Hematopoietic multipotent progenitor cell treated with erythropoietin and hydrocortisone succinate and interleukin-3 and kit ligand, for 4 days (in vitro differentiated cells): Measurements from ENCODE around the gene MCM6.
A peak's percentile ranks its signal among the peaks of the same experiment; 100 is the strongest.

Experiments
- DNase-seq: peaks from one replicate; pipeline ENCODE4 v3.0.0-alpha.2; 2015

MCM6 gene

DNA sequence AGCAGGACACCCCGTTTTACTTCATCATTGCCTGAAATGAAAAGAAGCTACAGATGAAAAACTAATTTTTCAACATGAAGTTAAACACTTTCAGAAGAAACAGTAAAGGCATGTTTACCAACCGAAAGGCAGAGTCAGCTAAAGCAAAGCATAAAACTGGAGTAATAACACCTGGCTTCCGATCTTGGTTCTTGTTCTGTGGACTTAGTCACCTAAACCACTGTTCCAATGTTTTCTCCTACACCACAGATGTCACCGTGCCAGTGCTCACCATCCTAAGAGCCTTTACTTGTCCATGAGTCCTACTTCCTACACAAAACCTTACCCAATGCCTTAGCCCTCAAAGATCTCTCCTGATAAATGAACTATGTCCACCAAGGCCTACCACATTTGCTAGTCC is 13.5 kb downstream of the MCM6 start:
- no peak for DNase-seq

DNA sequence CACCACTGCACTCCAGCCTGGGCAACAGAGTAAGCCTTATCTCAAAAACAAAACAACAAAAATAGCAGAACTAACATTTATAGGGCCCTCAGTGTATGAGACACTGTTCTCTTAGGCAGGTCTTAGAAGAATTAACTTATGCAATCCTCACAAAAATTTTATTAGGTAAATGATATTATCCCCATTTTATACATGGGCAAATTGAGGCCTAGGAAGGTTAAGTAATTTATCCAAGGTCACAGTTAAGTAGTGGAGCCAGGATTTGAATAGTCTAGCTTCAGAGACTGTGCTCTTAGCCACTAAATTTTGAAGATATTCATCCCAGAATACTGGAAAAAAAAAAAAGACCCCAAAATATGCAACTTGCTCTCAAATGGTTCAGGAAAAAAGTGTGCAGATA is 22.8 kb downstream of the MCM6 start:
- no peak for DNase-seq

DNA sequence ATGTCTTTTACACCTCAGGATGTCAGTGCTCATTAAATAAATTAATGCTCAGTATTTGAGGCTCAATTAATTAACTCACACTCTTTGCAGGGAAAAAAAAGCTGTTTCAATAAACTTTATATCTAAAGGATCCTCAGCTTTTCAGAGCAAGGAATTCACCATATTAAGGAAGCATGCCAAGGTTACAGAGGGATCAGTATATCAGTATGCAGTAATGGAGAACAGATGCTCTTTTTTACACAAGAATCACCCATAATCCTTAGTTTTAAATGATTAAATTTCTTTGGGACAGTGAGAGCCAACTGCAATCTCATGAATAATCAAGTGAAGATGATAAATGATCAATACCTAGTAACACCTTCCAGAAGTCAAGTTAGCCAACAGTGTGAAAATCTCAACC is 24.4 kb downstream of the MCM6 start:
- no peak for DNase-seq

DNA sequence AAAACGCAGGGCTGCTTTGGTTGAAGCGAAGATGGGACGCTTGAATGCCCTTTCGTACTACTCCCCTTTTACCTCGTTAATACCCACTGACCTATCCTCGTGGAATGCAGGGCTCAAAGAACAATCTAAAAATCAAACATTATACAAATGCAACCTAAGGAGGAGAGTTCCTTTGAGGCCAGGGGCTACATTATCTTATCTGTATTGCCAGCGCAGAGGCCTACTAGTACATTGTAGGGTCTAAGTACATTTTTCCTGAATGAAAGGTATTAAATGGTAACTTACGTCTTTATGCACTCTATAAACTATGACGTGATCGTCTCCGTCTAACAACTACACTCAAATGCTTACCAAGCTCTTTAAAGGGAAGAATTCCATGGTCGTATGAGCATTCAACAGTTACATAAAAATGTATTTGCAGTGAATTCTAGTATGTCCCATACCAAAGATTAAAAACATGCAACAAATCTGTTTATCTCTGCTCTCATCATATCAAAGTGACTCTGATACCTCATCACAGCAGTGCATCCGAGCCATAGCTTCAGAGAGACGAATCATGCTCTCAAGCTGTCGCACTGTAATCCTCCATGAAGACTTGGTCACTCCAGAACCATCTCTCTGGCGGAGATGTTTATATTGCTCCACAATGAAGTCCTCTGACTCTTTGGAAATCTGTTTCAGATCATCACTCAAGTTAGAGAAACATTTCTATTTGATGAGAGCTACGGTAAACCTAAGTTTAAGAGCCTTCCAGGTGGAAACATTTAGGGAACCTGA is 25.2 kb downstream of the MCM6 start:
- no peak for DNase-seq

- no peak for DNase-seq
Measured at GRCh38 chr2:135849087-135849486, 27.2 kb downstream of the MCM6 start.

- no peak for DNase-seq
Measured at GRCh38 chr2:135845997-135846396, 30.2 kb downstream of the MCM6 start.

GRCh38 chr2:135845257-135845656 is 31.0 kb downstream of the MCM6 start:
- no peak for DNase-seq

DNA sequence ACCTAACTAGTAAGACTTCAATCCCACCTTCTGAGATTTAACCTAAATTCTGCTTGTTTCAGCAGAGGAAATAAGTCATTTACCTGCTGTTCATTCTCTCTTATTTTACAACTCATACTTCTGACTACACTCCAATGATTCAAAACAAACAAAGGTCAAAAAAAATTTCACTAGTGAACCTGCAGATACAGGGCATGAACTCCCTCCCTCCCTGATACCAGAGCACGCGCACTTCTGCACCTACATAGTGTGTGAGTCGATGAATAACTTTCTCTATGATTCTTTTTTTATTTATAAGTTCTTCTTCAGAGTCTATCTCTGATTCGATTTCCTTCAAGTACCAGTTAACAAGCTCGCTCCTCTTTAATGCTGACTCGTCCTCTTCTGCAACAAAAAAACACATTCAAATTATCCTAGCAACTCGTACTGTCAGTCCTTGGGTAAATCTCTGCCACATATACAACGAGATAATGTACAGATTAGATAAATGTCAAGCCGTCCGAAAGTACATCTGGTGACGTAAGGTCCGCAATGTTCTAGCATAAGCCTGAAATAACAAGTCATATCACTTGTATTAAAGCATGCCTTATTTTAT is 31.8 kb downstream of the MCM6 start:
- no peak for DNase-seq

- DNase-seq, result no peak
Measured at GRCh38 chr2:135843671-135844070, 32.6 kb downstream of the MCM6 start.

DNA sequence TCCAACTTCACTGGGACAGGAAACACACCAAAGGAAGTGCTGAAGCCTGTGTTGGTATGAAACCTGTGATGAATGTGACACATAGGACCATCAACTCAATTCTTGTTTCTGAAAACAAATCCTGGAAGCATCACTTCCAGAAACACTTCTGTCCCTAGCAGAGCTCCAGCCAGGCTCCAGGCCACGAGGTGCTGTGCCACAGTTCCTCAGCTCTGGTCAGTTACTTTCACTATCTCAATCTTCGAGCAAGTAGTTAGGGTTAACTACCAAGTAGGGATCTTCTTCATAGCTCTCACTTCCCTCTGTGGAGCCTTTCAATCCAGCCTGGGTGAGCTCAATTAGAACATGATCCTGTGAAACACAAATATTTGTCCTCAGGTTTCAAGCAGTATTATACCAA is 35.6 kb downstream of the MCM6 start:
- no peak for DNase-seq

- DNase-seq, result no peak
Measured at GRCh38 chr2:135839713-135840112, 36.5 kb downstream of the MCM6 start.

- DNase-seq, result no peak
Measured at GRCh38 chr2:135838502-135838901, 37.7 kb downstream of the MCM6 start.

- no peak for DNase-seq
Measured at GRCh38 chr2:135836596-135837270, 39.5 kb downstream of the MCM6 start, which contains the start of gene LCT. TSS of gene LCT (minus strand) at chr2:135837184. CDS start at chr2:135837169, 15 bp downstream.

- DNase-seq, result no peak
Measured at GRCh38 chr2:135832891-135833290, 43.4 kb downstream of the MCM6 start.

GRCh38 chr2:135831180-135831812 is 44.9 kb downstream of the MCM6 start:
- no peak for DNase-seq

GRCh38 chr2:135829378-135830135 is 46.7 kb downstream of the MCM6 start:
- DNase-seq, result no peak

DNA sequence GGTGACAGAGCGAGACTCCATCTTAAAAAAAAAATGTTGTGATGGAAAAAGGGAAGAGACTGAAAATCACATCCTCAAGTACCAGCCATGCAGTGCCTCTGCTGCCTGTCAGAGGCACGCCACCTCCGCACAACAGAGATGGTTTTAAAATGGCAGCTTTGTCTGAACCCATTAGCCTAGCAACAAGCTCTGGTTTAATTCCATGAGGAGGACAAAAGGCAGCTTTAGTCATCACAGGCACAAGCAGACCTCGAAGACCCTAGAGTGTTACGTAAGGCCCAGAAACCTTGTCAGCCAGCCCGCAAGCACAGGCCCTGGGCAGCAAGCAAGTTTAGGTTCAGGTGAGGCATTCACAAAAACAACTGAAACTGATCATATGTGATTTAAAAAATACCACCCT is 49.7 kb downstream of the MCM6 start:
- no peak for DNase-seq

- peak; percentile 26 for DNase-seq
Measured at GRCh38 chr2:135825550-135826176, 50.6 kb downstream of the MCM6 start.

DNA sequence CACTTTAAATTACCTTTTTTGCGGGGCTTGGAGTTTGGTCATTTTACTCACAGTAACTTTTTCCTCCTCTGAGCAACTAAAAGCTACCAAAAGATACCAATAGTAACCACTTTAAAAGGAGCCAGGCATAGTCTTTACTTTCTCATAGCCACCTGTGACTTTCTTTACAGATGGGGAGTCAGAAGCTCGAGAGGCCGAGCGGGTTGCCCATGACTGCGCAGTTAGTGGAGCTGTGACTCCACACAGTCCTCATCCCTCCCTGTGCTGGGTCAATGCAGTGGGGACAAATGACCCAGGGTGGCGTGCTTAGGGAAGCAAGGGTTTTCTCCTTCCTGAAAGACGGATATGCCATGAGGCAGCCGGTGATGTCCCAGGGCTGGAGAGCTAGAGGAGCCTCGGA is 51.1 kb downstream of the MCM6 start:
- DNase-seq, result no peak

DNA sequence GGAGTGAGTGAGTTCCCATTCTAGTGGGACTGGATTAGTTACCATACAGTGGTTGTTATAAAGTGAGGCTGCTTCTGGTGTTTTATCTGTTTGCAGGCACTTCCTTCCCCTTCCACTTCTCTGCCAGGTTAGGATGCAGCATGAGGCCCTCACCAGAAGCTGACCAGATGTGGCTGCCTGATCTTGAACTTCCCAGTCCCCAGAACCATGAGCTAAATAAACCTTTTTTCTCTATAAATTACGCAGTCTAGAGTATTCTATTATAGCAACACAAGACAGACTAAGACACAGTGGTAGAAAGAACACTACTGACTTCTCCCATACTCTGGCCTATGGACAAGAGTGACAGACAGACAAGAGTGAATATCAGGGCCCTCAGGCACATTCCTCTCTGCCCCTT is 53.4 kb downstream of the MCM6 start:
- peak; percentile 28 for DNase-seq

DNA sequence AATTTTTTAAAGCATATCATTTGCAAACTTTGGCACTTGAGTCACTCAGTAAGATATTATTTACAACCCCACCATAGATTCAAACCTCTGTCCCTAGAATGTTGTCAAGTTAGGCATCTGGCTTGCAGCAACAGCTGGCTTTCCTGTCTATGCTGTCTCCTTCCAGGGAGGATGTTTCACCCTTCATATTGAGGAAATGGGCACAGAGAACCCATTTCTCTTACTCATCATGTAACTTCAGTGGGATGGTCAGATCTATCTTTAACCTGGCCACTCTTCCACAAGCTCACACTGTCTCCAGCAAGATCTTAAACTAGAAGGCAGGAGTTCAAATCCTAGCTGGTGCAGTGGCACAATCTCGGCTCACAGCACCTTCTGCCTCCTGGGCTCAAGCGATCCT is 55.1 kb downstream of the MCM6 start:
- no peak for DNase-seq

GRCh38 chr2:135820003-135820618 is 56.1 kb downstream of the MCM6 start:
- peak; percentile 82 for DNase-seq
